Cardiac septum (tissue), 1 donor: Measurements from ENCODE around the gene ERFE. TPM values are rescaled to one million over a fixed set of nuclear protein-coding genes. Genes with fewer than 3 reads are reported as not detected.

ENCODE experiments used
- DNase-seq: peaks from one replicate; pipeline ENCODE4 v3.0.0-alpha.2; 2020; ENCODE audit warnings: low spot score
- intact Hi-C: fragments of 100-400 bp; cut with DNase I; formaldehyde crosslinking; loops from one replicate; pipeline ENCODE4 v1.14.0; 2022
- total RNA-seq: library from RNA; stranded (reverse); fragmentation: NEBNext Ultra II Directional; extraction: Animal tissue kit (Norgen Biotek cat#: 25700); gene quantifications from one replicate; pipeline ENCODE4 v1.2.1, GENCODE V29; 2021
- donor health status: DM: no; HTN: no; CAD: no.

Gene ERFE
- total RNA-seq, 1 donor from 2014 or later, result 0.62 TPM

DNA sequence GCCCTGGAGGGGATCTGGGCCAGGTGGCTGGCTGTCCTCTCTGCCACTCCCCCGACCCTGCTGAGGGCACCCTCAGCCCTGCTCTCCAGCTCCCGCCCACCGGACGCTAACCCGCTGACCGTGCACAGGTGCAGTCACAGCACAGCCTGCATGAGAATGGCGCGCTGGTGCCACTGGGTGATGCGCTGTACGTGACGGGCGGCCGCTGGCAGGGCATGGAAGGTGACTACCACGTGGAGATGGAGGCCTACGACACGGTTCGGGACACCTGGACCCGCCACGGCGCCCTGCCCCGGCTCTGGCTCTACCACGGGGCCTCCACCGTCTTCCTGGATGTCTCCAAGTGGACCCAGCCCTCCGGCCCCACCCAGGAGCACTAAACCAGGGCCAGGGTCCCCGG is 8.1 kb upstream of the ERFE start:
- DNase-seq, result no peak
- intact Hi-C loops, result no loop called here

DNA sequence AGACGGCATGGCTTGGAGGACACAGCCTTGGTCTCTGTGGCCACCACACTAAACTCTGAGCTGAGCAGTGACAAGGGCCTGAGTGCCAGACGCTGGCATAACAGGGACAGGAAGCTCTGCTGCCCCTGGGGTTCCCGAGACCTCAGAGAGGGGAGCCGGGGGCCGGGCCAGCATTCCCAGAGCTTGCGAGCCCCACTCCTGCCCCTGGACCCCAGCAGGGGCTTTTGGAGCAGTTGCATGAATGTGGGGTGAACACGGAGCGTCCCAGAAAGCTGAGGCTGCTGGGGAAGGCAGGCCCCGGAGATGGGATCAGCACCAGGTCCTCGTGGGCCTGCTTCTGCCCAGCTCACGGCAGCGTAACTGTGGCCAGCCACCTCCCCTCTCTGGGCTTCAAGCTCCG is 7.6 kb upstream of the ERFE start:
- DNase-seq, result no peak
- intact Hi-C loops, result no loop called here

DNA sequence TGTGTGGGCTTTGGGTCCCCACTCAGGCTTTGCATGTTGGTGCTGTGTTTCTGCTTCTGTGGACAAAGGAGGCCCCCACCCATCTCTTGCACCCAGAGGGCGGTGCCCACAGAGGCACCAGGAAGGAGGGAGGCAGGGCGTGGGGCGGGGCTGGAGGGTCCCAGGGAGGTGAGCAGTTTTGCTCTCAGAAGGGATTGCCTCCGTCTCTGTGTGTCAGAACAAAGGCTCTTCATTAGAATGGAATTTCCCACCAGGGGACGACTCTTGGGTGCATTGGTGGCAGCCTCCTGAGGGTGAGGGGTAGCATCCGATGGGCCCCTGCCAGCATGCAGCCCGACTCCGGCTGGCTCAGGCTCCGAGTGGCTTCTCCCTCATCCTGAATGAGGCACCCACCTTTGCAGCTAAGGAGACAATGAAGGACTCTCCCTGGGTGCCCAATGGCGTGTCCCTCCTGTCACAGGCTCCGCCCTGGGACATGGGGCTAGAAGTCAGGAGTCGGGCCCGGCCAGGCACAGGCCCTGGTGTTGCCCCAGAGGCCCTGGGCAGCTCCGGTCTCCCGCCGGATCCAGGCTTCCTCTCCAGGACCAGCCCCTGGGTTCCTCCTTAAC is 7.0 kb upstream of the ERFE start:
- intact Hi-C loops, result no loop called here
- no peak for DNase-seq

DNA sequence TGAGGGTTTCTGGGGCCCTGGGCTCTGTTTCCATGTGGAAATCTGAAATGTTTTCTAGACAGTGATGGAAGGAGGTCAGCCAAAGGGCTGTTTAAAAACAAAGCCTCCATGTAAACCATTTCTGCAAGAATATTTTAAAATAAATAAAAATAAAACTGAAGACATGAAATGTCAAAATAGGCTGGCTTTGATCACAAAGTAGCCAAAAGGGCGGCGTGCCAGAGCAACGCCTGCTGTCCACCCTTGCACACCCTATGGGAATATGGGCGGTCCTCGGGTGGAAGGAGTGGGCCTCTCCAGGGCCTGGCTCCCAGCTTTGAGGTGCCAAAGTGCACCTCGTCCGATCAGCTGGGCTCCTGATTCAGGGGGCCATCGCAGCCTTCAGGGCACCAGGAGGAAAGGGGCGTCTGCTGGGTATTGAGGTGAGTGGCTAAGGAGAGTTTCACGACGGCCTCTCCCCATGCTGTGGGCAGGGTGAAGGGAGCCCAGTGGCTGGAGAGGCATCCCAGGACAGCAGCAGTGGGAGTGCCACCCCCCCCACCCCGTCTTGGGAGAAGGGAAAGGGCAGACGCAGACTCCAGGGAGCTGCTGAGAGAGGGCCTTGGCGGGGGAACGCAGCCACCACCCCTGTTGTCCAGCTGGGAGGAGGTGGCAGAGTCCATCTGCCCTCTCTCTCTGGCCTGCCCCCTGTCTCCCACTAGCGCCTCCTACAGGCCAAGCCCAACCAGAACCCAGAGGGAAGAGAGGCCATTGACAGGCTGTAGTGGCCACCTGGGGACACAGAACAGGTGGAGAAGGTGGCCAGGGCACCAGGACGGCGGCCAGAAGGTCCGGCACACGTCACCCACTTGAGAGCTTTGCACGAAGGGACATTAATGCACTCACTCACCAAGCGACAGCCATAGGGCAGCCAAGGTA is 5.7 kb upstream of the ERFE start:
- intact Hi-C loops, result no loop called here
- no peak for DNase-seq

DNA sequence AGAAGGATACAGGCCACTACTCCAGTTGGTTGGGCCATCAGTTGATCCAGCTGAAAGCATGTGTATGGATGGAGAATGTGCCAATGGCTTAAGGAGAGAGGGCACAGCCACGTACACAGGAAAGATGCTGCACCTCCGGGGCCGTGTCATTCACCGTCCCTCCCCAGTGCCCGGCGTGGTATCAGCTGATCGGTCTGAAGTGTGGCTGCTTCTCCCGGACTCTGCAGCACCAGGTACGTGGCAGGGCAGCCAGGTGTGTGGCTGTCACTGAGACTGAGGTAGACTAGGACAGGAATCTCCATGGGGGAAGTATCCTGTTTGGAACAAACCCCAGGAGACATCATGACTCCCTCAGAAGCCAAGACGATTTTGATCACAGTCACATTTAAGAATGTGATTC is 4.2 kb upstream of the ERFE start:
- intact Hi-C loops, result no loop called here
- DNase-seq, result no peak

DNA sequence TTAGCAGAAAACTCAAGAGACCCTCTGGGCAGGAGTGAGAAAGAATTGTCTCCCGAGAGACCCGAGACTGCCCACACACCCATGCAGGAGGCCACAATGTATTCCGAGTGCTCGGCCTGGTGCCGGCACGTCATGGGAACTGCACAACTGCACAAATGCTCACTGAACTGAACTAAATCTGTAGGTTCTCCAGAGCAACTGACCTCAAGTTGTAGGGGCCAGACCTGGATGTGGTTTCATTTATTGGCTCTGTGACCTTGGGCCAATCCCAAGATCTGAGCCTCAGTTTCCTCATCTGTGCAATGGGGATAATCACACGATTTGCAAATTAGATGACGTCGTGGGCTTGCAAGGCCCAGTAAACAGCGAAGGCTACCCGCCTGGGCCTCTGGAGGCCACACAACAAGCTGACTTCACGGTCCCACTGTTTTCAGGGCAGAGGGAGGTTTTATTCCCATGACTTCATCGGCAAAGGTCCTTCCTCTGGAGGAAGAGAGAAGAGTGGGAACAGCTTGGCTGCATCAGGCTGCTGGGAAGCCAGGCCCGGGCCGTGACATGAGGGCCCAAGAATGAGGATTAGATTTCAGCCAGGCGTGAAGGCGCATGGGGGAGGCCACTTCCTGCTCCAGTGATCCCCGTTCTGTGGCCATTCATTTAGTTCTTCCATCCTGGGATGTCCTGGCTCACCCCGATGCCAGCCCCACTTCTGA is 3.6 kb upstream of the ERFE start:
- intact Hi-C loops, result no loop called here
- DNase-seq, result no peak

DNA sequence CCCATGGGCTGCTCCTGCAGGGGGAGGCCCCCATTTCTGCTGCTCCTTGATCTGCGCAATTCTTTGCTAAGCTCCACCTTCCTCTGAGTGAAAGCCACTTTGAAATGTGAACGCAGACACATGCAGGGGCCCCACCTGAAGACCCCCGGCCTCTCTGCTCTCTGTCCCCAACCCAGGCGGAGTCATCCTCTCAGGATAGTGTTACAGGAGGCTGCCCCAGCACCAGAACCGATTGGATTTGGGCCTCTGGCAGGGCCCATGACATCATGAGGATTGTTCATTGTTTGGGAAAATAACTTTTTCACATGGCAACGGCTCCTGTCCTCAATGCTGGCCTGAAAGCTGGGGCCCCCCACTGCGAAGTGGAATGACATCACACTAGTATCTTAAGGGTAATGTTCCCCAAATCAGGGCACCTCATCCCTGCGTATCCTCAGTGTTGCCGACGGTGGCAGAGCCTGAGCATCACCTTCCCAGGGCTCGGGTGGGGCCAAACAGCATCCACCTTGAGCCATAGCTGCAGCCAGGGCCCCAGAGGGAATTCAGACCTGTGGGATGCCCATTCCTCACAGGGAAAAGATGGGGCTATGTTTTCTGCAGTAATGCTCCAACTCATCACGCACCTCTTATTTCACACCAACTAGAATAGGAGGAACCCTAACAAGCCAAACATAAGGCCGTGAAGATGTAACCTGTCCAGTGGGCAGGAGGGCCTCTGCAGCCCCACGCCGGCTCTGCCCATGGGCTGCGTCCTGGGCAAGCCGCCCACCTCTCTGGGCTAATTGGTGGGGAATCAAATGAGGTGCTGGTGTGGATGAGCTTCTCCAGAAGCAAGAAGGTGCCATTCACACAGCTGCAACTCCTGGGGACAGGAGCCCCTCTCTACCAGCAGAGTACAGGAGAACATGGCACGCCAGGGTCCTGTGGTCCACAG is 2.7 kb upstream of the ERFE start:
- intact Hi-C loops, result no loop called here
- DNase-seq, result no peak

DNA sequence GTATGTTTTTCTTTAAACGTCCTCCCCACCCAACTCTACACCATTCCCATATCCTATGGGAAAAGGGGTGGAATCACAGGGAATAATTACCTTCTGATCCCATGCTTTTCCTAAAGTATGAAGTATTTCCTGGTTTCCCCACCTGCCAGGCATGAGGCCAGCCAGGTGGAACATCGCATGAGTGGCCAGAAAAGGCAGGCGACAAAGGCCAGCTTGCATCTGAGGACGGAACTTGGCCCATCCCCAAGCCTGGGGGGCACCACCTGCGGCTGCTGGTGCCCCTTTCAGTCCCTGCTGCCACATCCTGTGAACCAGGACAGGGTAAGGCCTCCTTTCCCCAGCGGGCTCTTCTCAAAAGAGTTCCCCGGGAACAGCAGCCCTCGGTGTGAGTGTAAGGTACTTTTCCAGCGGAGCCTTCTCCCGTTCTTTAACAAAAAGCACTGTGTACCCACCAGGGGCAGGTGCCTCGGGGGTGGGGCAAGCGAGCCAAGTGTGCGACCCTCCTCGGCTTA is 1.2 kb upstream of the ERFE start:
- intact Hi-C loops, result no loop called here
- DNase-seq, result no peak

DNA sequence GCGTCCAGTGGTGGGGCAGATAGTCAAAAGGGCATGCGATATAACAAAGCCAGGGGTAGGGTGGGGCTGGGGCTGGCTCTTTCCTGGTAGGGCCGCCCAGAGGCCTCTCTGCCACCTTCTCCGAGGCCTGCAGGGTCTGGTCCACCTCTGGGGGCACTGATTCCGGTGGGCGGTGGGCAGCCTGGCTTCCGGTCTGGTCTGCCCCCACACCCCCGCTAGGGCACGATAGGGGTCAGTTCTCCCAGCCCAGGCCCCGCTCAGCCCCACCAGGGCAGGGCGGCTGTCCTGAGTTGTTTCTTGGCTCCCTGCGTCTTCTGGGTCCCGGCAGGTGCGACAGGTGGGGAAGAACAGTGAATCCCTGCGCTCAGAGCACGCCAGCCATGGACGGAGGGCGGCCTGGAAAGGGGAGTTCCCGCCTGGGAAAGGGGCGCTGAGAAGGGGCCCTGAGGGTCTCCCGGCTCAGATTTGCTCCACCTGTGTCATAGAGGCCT is 707 bp upstream of the ERFE start:
- no peak for DNase-seq
- intact Hi-C loops, result no loop called here

DNA sequence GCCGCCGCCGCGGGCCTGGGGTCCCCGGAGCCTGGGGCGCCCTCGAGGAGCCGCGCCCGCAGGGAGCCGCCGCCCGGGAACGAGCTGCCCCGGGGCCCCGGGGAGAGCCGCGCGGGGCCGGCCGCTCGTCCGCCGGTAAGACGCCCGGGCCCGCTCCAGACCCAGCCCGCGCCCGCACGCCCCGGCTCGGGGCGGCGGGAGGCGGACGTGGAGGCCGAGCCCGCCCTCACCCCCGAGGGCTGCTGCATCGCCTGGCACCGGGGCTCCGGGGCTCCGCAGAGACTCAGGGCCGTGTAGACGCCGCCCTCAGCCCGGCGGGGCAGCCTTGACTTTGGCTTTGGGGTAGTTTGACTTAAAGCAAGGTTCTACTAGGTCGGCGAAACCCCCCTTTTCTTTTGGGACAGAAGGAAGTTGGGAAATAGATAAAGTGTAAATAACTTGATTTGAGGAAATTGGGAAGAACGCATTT is 335 bp downstream of the ERFE start:
- intact Hi-C loops, result no loop called here
- no peak for DNase-seq

DNA sequence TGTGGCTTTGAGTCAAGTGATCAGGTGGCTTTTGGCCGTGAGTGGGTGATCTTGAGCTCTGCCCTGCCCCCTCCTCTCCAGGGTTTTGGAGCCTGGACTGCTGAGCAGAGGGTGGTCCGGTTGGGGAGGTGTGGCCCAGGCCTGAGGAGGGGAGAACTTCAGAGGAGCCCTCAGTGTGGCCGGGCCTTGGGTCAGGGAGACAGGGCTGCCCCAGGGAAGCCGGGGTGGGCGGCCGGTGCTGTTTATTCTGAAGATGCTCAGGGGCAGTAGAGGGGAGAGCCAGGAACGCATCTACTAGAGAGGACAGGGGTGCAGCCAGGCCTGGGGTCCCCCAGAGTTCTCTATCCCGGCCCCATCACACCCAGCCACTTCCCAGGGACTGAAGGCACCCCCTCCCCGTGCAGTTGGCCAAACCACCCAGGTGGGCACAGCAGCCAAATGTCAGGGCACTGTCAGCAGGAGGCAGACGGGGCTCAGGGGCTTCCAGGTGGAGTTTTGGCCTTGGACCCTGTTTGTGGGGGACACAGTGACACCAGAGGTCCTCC is 963 bp downstream of the ERFE start:
- intact Hi-C loops, result loop anchor here (5.0 kb wide), 1 partner anchor 103 kb away; no protein-coding TSS in a partner anchor
- DNase-seq, result no peak

DNA sequence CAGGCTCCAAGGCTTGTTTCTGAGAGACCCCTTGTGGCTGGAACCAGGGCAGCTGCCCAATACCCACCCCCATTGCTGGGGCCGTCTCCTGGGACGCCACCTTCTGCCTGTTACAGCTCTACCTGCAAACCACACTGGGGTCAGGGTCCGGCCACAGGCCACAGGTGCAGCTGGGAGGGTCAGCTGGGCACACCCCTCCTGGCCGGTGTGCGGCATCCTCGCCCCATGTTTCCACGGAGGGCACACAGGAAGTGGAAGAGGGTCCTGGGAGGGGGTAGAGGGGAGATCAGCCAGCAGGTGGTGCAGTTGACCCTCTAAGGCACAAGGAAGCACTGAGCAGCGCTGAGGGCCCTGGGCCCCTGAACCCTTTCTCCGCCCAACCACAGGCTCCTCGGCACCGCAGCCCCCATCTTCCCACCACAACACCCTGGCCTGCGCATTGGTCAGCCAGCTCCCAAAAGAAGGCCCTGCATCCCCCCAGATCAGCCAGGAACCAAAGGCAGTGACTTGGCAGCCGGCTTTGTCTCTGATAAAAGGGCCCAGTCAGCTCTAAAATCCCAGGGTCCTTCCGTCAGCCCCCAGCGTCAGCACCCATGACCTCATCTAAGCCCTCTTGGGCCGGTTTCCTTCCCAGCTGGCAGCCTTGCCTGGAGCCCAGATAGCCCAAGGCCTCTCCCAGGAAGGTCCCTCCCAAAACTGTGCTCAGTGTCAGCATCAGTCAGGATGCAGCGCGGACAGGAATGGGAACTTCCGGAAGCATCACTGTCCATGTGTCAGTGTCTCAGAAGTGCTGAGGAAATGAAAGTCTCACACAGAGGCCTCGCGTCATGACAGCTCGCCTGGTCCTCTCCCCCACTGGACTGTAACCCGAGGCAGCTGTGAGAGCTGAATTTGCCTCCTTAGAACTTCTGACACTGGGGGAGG is 1.7 kb downstream of the ERFE start:
- DNase-seq, result no peak
- intact Hi-C loops, result loop anchor here (5.0 kb wide), 1 partner anchor 102 kb away; no protein-coding TSS in a partner anchor

DNA sequence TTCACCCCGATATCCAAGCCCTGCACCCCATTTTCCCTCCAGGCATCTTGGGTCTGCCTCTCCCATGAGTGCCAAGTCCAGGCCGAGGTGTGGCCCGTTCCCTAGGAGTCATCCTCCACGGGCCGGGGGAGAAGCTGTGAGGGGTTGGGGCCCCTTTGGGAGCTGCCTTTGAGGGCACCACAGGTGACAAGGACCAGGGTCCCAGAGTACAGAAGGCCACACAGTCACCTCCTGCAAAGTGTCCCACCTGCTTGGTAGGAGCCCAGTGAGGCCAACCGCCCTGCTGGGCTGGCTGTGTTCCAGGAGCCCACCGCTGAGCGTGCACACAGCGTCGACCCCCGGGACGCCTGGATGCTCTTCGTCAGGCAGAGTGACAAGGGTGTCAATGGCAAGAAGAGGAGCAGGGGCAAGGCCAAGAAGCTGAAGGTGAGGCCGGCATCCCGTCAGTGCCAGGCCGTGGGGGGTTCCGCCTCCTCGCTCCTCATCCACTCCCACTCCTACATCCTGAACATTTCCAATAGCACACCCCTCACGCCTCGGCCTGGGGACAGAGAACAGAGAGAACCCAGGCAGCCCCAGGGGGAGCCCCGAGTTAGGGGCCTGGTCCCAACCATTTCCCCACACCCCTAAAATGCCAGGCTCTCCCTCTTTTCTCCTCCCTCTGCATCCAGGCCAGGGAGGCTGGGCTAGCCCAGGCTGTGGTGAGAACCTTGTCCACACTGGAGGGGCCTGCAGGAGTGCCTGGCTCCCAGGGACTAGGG is 2.7 kb downstream of the ERFE start:
- intact Hi-C loops, result loop anchor here (5.0 kb wide), 1 partner anchor 101 kb away; no protein-coding TSS in a partner anchor
- no peak for DNase-seq

DNA sequence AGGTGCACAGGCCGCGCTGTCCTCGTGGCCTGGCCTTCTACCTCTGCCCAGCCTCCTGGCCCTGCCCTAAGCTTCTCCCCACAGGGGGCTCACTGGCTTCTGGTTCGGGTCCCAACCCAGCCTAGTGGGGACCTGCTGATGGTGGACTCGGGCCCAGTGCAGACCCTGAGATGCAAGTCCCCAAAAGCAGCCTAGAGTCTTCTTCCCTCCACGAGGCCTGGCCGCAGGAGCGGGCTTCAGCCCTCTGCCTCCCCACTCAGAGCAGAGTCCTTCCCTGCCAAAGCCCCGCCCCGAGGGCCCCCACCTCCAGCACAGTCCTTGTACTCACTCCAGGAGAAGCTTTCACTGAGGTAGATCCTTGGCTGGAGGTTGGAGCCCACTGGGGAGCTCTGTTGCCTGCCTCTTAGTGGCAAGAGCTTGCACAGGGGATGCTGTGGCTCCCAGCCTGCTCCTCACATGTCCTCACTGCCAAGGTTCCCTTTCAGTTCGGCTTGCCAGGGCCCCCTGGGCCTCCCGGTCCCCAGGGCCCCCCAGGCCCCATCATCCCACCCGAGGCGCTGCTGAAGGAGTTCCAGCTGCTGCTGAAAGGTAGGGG is 3.6 kb downstream of the ERFE start:
- no peak for DNase-seq
- intact Hi-C loops, result loop anchor here (5.0 kb wide), 1 partner anchor 100 kb away; no protein-coding TSS in a partner anchor

DNA sequence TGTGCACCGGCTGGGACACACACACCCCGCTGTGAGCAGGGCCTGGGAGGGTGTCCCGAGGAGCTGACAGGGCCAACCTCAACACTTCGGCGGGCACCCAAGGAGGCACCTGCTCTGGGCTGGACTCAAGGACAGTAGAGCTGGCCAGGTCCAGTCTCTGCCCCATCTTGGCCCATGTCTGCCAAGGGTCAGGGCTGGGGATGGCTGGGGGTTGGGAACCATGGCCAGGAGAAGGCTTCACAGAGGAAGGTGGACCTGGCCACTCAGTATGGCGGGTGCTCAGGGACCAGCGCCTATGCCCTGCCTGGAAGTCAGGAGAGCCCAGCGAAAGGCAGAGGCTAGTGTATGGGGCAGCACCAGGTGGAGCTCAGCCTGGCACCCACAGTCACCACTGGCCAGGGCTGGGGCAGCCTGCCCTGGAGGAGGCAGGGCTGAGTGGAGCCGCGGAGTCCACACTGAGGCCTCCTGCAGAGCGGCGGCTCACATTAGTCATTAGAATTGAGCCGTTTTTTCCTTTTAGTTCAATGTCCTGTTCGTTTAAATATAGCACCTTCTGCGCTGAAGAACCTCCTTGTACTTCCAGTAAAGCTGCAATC is 4.2 kb downstream of the ERFE start:
- intact Hi-C loops, result loop anchor here (5.0 kb wide), 1 partner anchor 99 kb away; no protein-coding TSS in a partner anchor
- no peak for DNase-seq
